Muscle of leg (tissue), 11 donors: ENCODE results near the gene OLFML2A. TPM values are rescaled to one million over a fixed set of nuclear protein-coding genes. Genes with fewer than 3 reads are reported as not detected.

Source experiments
- DNase-seq: peaks from one replicate; pipeline ENCODE4 v3.0.0; 2013
- H3K27ac ChIP-seq: one replicate; pipeline ENCODE4 v1.5.1; 2013; ENCODE audit warnings: mild to moderate bottlenecking, low read length, control low read depth
- H3K27me3 ChIP-seq: one replicate; pipeline ENCODE4 v1.6.1; 2013; ENCODE audit warnings: low read length; ENCODE audit not compliant: control insufficient read depth, insufficient read depth
- H3K36me3 ChIP-seq: one replicate; pipeline ENCODE4 v1.6.1; 2013; ENCODE audit warnings: low read length; ENCODE audit not compliant: control insufficient read depth, insufficient read depth
- H3K4me1 ChIP-seq: one replicate; pipeline ENCODE4 v1.6.1; 2013; ENCODE audit warnings: low read length; ENCODE audit not compliant: control insufficient read depth, insufficient read depth
- H3K4me3 ChIP-seq: one replicate; pipeline ENCODE4 v1.5.1; 2013; ENCODE audit warnings: low read length, control low read depth
- H3K9me3 ChIP-seq: replicated peaks from 2 replicates; pipeline ENCODE4 v1.6.1; 2013; ENCODE audit warnings: low read depth, low read length; ENCODE audit not compliant: control insufficient read depth
- WGBS: methylation state at CpG from one replicate; pipeline ENCODE4 v1.1.5; 2013; ENCODE audit warnings: missing lambda C conversion rate; ENCODE audit not compliant: insufficient coverage; 5-methylcytosine and 5-hydroxymethylcytosine counted together
- polyA plus RNA-seq, 8 donors: library from polyadenylated mRNA; unstranded; fragments of 120-200 nt; gene quantifications; one replicate each; pipeline versions ENCODE4 v1.2.1 to v1.2.3, GENCODE V29; 2013; ENCODE audit warnings: inconsistent platforms in 1 of 8, low replicate concordance in 1 of 8; ENCODE audit not compliant: insufficient read length in 8 of 8, insufficient read depth in 1 of 8
- total RNA-seq: library from RNA; stranded (reverse); fragments of 120-200 nt; gene quantifications from one replicate; pipeline ENCODE4 v1.2.4, GENCODE V29; 2013

OLFML2A gene
- total and polyA plus RNA-seq, 9 donors, result 100 to 176 (median 142) TPM

- DNase-seq, result peak; percentile 87
- Histone ChIP-seq H3K4me1 (peaks cover 72% of the 10 kb centered on the region), H3K27ac (peak overlapping the region; percentile 87), H3K36me3 (peaks cover 45% of the 10 kb centered on the region), H3K4me3 (no peak overlapping the region), H3K9me3 (no peaks in the 10 kb centered on the region), H3K27me3 (no peaks in the 10 kb centered on the region)
- WGBS, result 21% methylated on average over 2 of the region's 9 CpGs
Measured at GRCh38 chr9:124793015-124793541, 16.1 kb downstream of the OLFML2A start.

GRCh38 chr9:124794902-124795491, 18.1 kb downstream of the OLFML2A start:
- Histone ChIP-seq H3K9me3 (no peaks in the 10 kb centered on the region), H3K4me1 (peaks cover 87% of the 10 kb centered on the region), H3K27me3 (no peaks in the 10 kb centered on the region), H3K4me3 (no peak overlapping the region), H3K27ac (peak overlapping the region; percentile 45), H3K36me3 (peaks cover 45% of the 10 kb centered on the region)
- DNase-seq, result no peak
- 82% methylated on average over 11 of the region's 11 CpGs for WGBS

- Histone ChIP-seq H3K9me3 (no peaks in the 10 kb centered on the region), H3K27ac (peak overlapping the region; percentile 32), H3K27me3 (no peaks in the 10 kb centered on the region), H3K36me3 (peaks cover 43% of the 10 kb centered on the region), H3K4me1 (peaks cover 90% of the 10 kb centered on the region), H3K4me3 (no peak overlapping the region)
- no peak for DNase-seq
- WGBS, result 13% methylated on average over 5 of the region's 9 CpGs
Measured at GRCh38 chr9:124795881-124796431, 19.0 kb downstream of the OLFML2A start.

GRCh38 chr9:124797343-124798103, 20.6 kb downstream of the OLFML2A start:
- Histone ChIP-seq H3K27ac (peak overlapping the region; percentile 64), H3K4me3 (no peak overlapping the region), H3K36me3 (peaks cover 41% of the 10 kb centered on the region), H3K9me3 (no peaks in the 10 kb centered on the region), H3K27me3 (no peaks in the 10 kb centered on the region), H3K4me1 (peaks cover 95% of the 10 kb centered on the region)
- 26% methylated on average over 5 of the region's 10 CpGs for WGBS
- DNase-seq, result peak; percentile 72

- H3K4me1 ChIP-seq, result peaks cover 93% of the 10 kb centered on the region
- H3K27me3 ChIP-seq, result no peaks in the 10 kb centered on the region
- DNase-seq, result no peak
- no peaks in the 10 kb centered on the region for H3K9me3 ChIP-seq
- H3K27ac ChIP-seq, result peak overlapping the region; percentile 51
- 79% methylated on average over 13 of the region's 13 CpGs for WGBS
- H3K36me3 ChIP-seq, result peaks cover 48% of the 10 kb centered on the region
- H3K4me3 ChIP-seq, result no peak overlapping the region
Measured at GRCh38 chr9:124799274-124800006, 22.5 kb downstream of the OLFML2A start.

- Histone ChIP-seq H3K4me3 (no peak overlapping the region), H3K36me3 (peaks cover 44% of the 10 kb centered on the region), H3K27me3 (no peaks in the 10 kb centered on the region), H3K4me1 (peaks cover 85% of the 10 kb centered on the region), H3K9me3 (no peaks in the 10 kb centered on the region), H3K27ac (peak overlapping the region; percentile 25)
- DNase-seq, result peak; percentile 69
- 58% methylated on average over 11 of the region's 15 CpGs for WGBS
Measured at GRCh38 chr9:124800306-124801259, 23.6 kb downstream of the OLFML2A start.

GRCh38 chr9:124801356-124801755, 24.4 kb downstream of the OLFML2A start:
- DNase-seq, result no peak
- WGBS, result no CpG with 5 or more reads among the region's 6 CpGs
- Histone ChIP-seq H3K36me3 (peaks cover 39% of the 10 kb centered on the region), H3K4me1 (peaks cover 77% of the 10 kb centered on the region), H3K9me3 (no peaks in the 10 kb centered on the region), H3K27ac (peak overlapping the region; percentile 66), H3K27me3 (no peaks in the 10 kb centered on the region), H3K4me3 (no peak overlapping the region)

GRCh38 chr9:124802426-124802825, 25.5 kb downstream of the OLFML2A start:
- DNase-seq, result peak; percentile 69
- no peak overlapping the region for H3K4me3 ChIP-seq
- no peaks in the 10 kb centered on the region for H3K9me3 ChIP-seq
- peak overlapping the region; percentile 66 for H3K27ac ChIP-seq
- no peaks in the 10 kb centered on the region for H3K27me3 ChIP-seq
- 73% methylated on average over 3 of the region's 3 CpGs for WGBS
- peaks cover 37% of the 10 kb centered on the region for H3K36me3 ChIP-seq
- peaks cover 66% of the 10 kb centered on the region for H3K4me1 ChIP-seq

GRCh38 chr9:124803911-124804310, 27.0 kb downstream of the OLFML2A start:
- WGBS, result 89% methylated on average over 8 of the region's 8 CpGs
- peaks cover 50% of the 10 kb centered on the region for H3K36me3 ChIP-seq
- H3K4me3 ChIP-seq, result no peak overlapping the region

More at GRCh38 chr9:124803911-124804310, 27.0 kb downstream of the OLFML2A start:
- Histone ChIP-seq H3K27me3 (no peaks in the 10 kb centered on the region), H3K27ac (peak overlapping the region; percentile 55), H3K4me1 (peaks cover 61% of the 10 kb centered on the region), H3K9me3 (no peaks in the 10 kb centered on the region)
- no peak for DNase-seq
